Osteoblast (primary cell): ENCODE results near the gene TMEM196. TPM values are rescaled to one million over a fixed set of nuclear protein-coding genes. Genes with fewer than 3 reads are reported as not detected.

ENCODE experiments used
- DNase-seq: peaks from one replicate; pipeline ENCODE4 v3.0.0; 2011; ENCODE audit warnings: low spot score, mixed read lengths; ENCODE audit not compliant: insufficient read length; ENCODE audit errors: missing footprints
- H2AFZ ChIP-seq: 2 replicates; pipeline ENCODE4 v1.6.0; 2011; ENCODE audit warnings: mild to moderate bottlenecking, low read length
- H3K27ac ChIP-seq: 2 replicates; pipeline ENCODE4 v1.5.1; 2011; ENCODE audit warnings: mild to moderate bottlenecking, low read depth, low read length, moderate library complexity
- H3K27me3 ChIP-seq: 2 replicates; pipeline ENCODE4 v1.6.0; 2012; ENCODE audit warnings: mild to moderate bottlenecking, control low read depth, inconsistent platforms, low read length, moderate library complexity; ENCODE audit not compliant: insufficient read depth
- H3K36me3 ChIP-seq: 2 replicates; pipeline ENCODE4 v1.5.1; 2011; ENCODE audit warnings: mild to moderate bottlenecking, low read length, control low read depth, moderate library complexity; ENCODE audit not compliant: insufficient read depth
- H3K4me1 ChIP-seq: 2 replicates; pipeline ENCODE4 v1.5.1; 2011; ENCODE audit warnings: mild to moderate bottlenecking, low read length, control low read depth, moderate library complexity; ENCODE audit not compliant: insufficient read depth
- H3K4me2 ChIP-seq: 2 replicates; pipeline ENCODE4 v1.6.0; 2011; ENCODE audit warnings: mild to moderate bottlenecking, low read length; ENCODE audit not compliant: insufficient read depth
- H3K4me3 ChIP-seq: fragments of 200-600 bp; sonication (generic); 3 replicates; pipeline ENCODE4 v1.5.1; 2012; ENCODE audit warnings: mild to moderate bottlenecking, low read length, inconsistent platforms; ENCODE audit not compliant: insufficient read depth
- H3K79me2 ChIP-seq: 2 replicates; pipeline ENCODE4 v1.6.0; 2012; ENCODE audit warnings: mild to moderate bottlenecking, low read length, control low read depth, inconsistent platforms; ENCODE audit not compliant: insufficient read depth
- H3K9me3 ChIP-seq: 2 replicates; pipeline ENCODE4 v1.5.1; 2011; ENCODE audit warnings: low read depth, low read length, control low read depth
- H4K20me1 ChIP-seq: 2 replicates; pipeline ENCODE4 v1.6.0; 2012; ENCODE audit warnings: mild to moderate bottlenecking, low read length, control low read depth; ENCODE audit not compliant: insufficient read depth
- CTCF ChIP-seq: IDR thresholded peaks from 2 replicates; pipeline ENCODE4 v1.5.1; 2011; ENCODE audit warnings: mild to moderate bottlenecking, low read depth, low read length, moderate library complexity; ENCODE audit errors: extremely low read depth
- total RNA-seq: library from RNA; depleted of rRNA; stranded (reverse); fragments of >200 nt; gene quantifications from 2 replicates; pipeline ENCODE4 v1.2.3, GENCODE V29; 2012

Gene TMEM196
- total RNA-seq, 1 donor = not detected

- H3K9me3 ChIP-seq = no peaks in the 10 kb centered on the region
- H3K27ac ChIP-seq = no peak overlapping the region
- no peak for TF ChIP-seq CTCF
- H3K27me3 ChIP-seq = no peaks in the 10 kb centered on the region
- H3K4me3 ChIP-seq = no peak overlapping the region
- H3K79me2 ChIP-seq = no peaks in the 10 kb centered on the region
- H3K36me3 ChIP-seq = no peaks in the 10 kb centered on the region
- no peak overlapping the region for H3K4me2 ChIP-seq
- DNase-seq = no peak
- H2AFZ ChIP-seq = no peak overlapping the region
- H3K4me1 ChIP-seq = no peaks in the 10 kb centered on the region
- no peaks in the 10 kb centered on the region for H4K20me1 ChIP-seq
These were observed 44.7 kb downstream of the TMEM196 start for GRCh38 chr7:19728716-19729115.

GRCh38 chr7:19725770-19726169, 47.6 kb downstream of the TMEM196 start:
- Histone ChIP-seq H4K20me1 (no peaks in the 10 kb centered on the region), H3K27ac (no peak overlapping the region), H3K4me2 (no peak overlapping the region), H3K9me3 (no peaks in the 10 kb centered on the region), H3K27me3 (no peaks in the 10 kb centered on the region), H3K79me2 (no peaks in the 10 kb centered on the region), H3K4me3 (no peak overlapping the region), H2AFZ (no peak overlapping the region), H3K4me1 (no peaks in the 10 kb centered on the region), H3K36me3 (no peaks in the 10 kb centered on the region)
- no peak for TF ChIP-seq CTCF
- DNase-seq = no peak

GRCh38 chr7:19715499-19715898, 57.9 kb downstream of the TMEM196 start:
- Histone ChIP-seq H3K36me3 (no peaks in the 10 kb centered on the region), H4K20me1 (no peaks in the 10 kb centered on the region), H3K4me2 (no peak overlapping the region), H3K4me1 (no peaks in the 10 kb centered on the region), H3K27me3 (no peaks in the 10 kb centered on the region), H2AFZ (no peak overlapping the region), H3K79me2 (no peaks in the 10 kb centered on the region), H3K27ac (no peak overlapping the region), H3K4me3 (no peak overlapping the region), H3K9me3 (no peaks in the 10 kb centered on the region)
- TF ChIP-seq CTCF = no peak
- DNase-seq = no peak

GRCh38 chr7:19713676-19714075, 59.7 kb downstream of the TMEM196 start:
- H2AFZ ChIP-seq = no peak overlapping the region
- H3K27me3 ChIP-seq = no peaks in the 10 kb centered on the region
- DNase-seq = no peak
- peak; percentile 52 for TF ChIP-seq CTCF
- no peaks in the 10 kb centered on the region for H3K36me3 ChIP-seq
- H3K4me1 ChIP-seq = no peaks in the 10 kb centered on the region
- H3K4me2 ChIP-seq = no peak overlapping the region
- H3K27ac ChIP-seq = no peak overlapping the region
- H3K9me3 ChIP-seq = no peaks in the 10 kb centered on the region
- H4K20me1 ChIP-seq = no peaks in the 10 kb centered on the region
- peaks cover 1% of the 10 kb centered on the region for H3K79me2 ChIP-seq
- H3K4me3 ChIP-seq = no peak overlapping the region
